Stimulated activated CD4-positive, alpha-beta T cell treated with anti-CD3 and anti-CD28 coated beads, Interleukin-12 subunit alpha, Interleukin-12 subunit beta, amount 100 ng/mL, for 24 hours (primary cell): ENCODE results near the gene GTF3C2.
A peak's percentile ranks its signal among the peaks of the same experiment; 100 is the strongest.
"Not testable (repeated sequence)": the region's sequence is repeated elsewhere in the genome, so short reads cannot be mapped to it uniquely, and the experiment has no call there.

Experiments
- DNase-seq, 2 experiments: peaks; one replicate each; pipeline ENCODE4 v3.0.0-alpha.2; 2020; ENCODE audit warnings: low read depth in 2 of 2

The GTF3C2 gene

GRCh38 chr2:27322766-27323595, 33.6 kb downstream of the GTF3C2 start, which contains the start of gene MPV17:
Gene MPV17, minus strand, starts transcription at chr2:27323097. Its CDS starts 580 bp downstream, at chr2:27322517.
- peak; percentile 77 to 89 for DNase-seq

GRCh38 chr2:27322301-27322765, 34.2 kb downstream of the GTF3C2 start:
- no peak for DNase-seq

GRCh38 chr2:27320958-27321543, 35.5 kb downstream of the GTF3C2 start:
- DNase-seq, result no peak

- not testable (repeated sequence) for DNase-seq
Observed at GRCh38 chr2:27319839-27320238, 36.7 kb downstream of the GTF3C2 start.

GRCh38 chr2:27316655-27317412, 39.7 kb downstream of the GTF3C2 start:
- no peak for DNase-seq

- no peak for DNase-seq
Observed at GRCh38 chr2:27315122-27315521, 41.4 kb downstream of the GTF3C2 start.

GRCh38 chr2:27314709-27315108, 41.9 kb downstream of the GTF3C2 start:
- no peak for DNase-seq

- DNase-seq, result no peak
Observed at GRCh38 chr2:27313882-27314645, 42.5 kb downstream of the GTF3C2 start.

- no peak for DNase-seq
Observed at GRCh38 chr2:27312152-27312551, 44.4 kb downstream of the GTF3C2 start.

- no peak for DNase-seq
Observed at GRCh38 chr2:27309651-27310050, 46.9 kb downstream of the GTF3C2 start.

GRCh38 chr2:27308359-27308881, 48.1 kb downstream of the GTF3C2 start, which contains the start of gene UCN:
Gene UCN, minus strand, starts transcription at chr2:27308445. Its CDS starts 550 bp downstream, at chr2:27307895.
- DNase-seq, result no peak

GRCh38 chr2:27307545-27308358, 48.8 kb downstream of the GTF3C2 start:
- no peak for DNase-seq

- DNase-seq, result no peak
Observed at GRCh38 chr2:27307287-27307544, 49.3 kb downstream of the GTF3C2 start.

- no peak for DNase-seq
Observed at GRCh38 chr2:27306573-27307286, 49.8 kb downstream of the GTF3C2 start.

GRCh38 chr2:27306136-27306535, 50.4 kb downstream of the GTF3C2 start:
- DNase-seq, result no peak

- DNase-seq, result no peak
Observed at GRCh38 chr2:27305516-27305915, 51.0 kb downstream of the GTF3C2 start.

GRCh38 chr2:27304488-27305240, 51.9 kb downstream of the GTF3C2 start:
- DNase-seq, result no peak

- no peak for DNase-seq
Observed at GRCh38 chr2:27303093-27304025, 53.2 kb downstream of the GTF3C2 start.
